B cell (primary cell): Measurements from ENCODE around the gene SDK1. TPM values are rescaled to one million over a fixed set of nuclear protein-coding genes. Genes with fewer than 3 reads are reported as not detected.

Experiments used
- ATAC-seq: fragments of 200-7000 bp; cut with Tn5 transposase; one replicate; pipeline ENCODE4 v1.10.0; 2021; ENCODE audit warnings: low read depth, mild to moderate bottlenecking, moderate number of reproducible peaks, moderate library complexity
- CTCF ChIA-PET: fragments of 350-600 bp; sonication (Branson Sonifier 250); formaldehyde crosslinking; loops from one replicate; lab custom pipeline; 2021; ENCODE audit warnings: antibody characterized with exemption, inconsistent platforms; lab: Charles Lee
- POLR2A ChIA-PET: fragments of 350-600 bp; sonication (Branson Sonifier 250); formaldehyde crosslinking; loops from one replicate; lab custom pipeline; 2021; ENCODE audit warnings: antibody characterized with exemption; lab: Charles Lee
- DNase-seq: peaks from one replicate; pipeline ENCODE4 v3.0.0; 2013
- H2AFZ ChIP-seq: 2 replicates; pipeline ENCODE4 v1.6.1; 2012; ENCODE audit warnings: mild to moderate bottlenecking, low read depth, low read length; ENCODE audit not compliant: insufficient read depth, poor library complexity, severe bottlenecking
- H3K27ac ChIP-seq, 2 donors: 1 replicate in 1 of 2; 2 replicates in 1 of 2; pipeline ENCODE4 v1.5.1; 2012 to 2013; ENCODE audit warnings: low read length in 2 of 2, mild to moderate bottlenecking in 2 of 2, moderate library complexity in 1 of 2
- H3K27me3 ChIP-seq, 4 experiments: fragments of 200-600 bp in 1 of 4; sonication (generic) in 1 of 4; replicated peaks in 1 of 4; 1 replicate in 2 of 4; 2 replicates in 2 of 4; pipeline versions ENCODE4 v1.6.1 to v1.7.0; 2013 to 2016; ENCODE audit warnings: low read length in 3 of 4, mild to moderate bottlenecking in 2 of 4, mixed read lengths in 1 of 4, moderate library complexity in 1 of 4; ENCODE audit not compliant: insufficient read depth in 4 of 4, control insufficient read depth in 3 of 4; ENCODE audit errors: control extremely low read depth in 1 of 4
- H3K36me3 ChIP-seq, 2 experiments: replicated peaks in 1 of 2; 1 replicate in 1 of 2; 2 replicates in 1 of 2; pipeline versions ENCODE4 v1.6.1 to v1.7.1; 2013; ENCODE audit warnings: low read length in 1 of 2; ENCODE audit not compliant: insufficient read depth in 2 of 2, control insufficient read depth in 1 of 2; ENCODE audit errors: control extremely low read depth in 1 of 2, extremely low read depth in 1 of 2
- H3K4me1 ChIP-seq, 2 donors: fragments of 200-600 bp in 1 of 2; sonication (generic) in 1 of 2; 1 replicate in 1 of 2; 2 replicates in 1 of 2; pipeline versions ENCODE4 v1.5.1 to v1.6.1; 2013 to 2017; ENCODE audit warnings: low read length in 2 of 2; ENCODE audit not compliant: control insufficient read depth in 2 of 2, insufficient read depth in 2 of 2
- H3K4me2 ChIP-seq: replicated peaks from 2 replicates; pipeline ENCODE3; 2012; ENCODE audit warnings: mild to moderate bottlenecking, low read depth, low read length; ENCODE audit not compliant: poor library complexity, severe bottlenecking
- H3K4me3 ChIP-seq, 5 experiments: fragments of 200-600 bp in 1 of 5; sonication (generic) in 1 of 5; 1 replicate in 3 of 5; 2 replicates in 2 of 5; pipeline versions ENCODE4 v1.5.1 to v1.7.0; 2011 to 2016; ENCODE audit warnings: low read length in 4 of 5, mild to moderate bottlenecking in 4 of 5, low read depth in 2 of 5, control low read depth in 1 of 5, moderate library complexity in 1 of 5; ENCODE audit not compliant: insufficient read depth in 1 of 5; ENCODE audit errors: control extremely low read depth in 1 of 5, extremely low read depth in 1 of 5
- H3K79me2 ChIP-seq: fragments of 200-600 bp; sonication (generic); one replicate; pipeline ENCODE4 v1.6.0; 2016; ENCODE audit warnings: low read length; ENCODE audit not compliant: control insufficient read depth, insufficient read depth
- H3K9ac ChIP-seq: fragments of 200-600 bp; sonication (generic); 2 replicates; pipeline ENCODE4 v1.6.1; 2017; ENCODE audit warnings: mild to moderate bottlenecking, low read length, moderate library complexity
- H3K9me3 ChIP-seq, 3 donors: one replicate each; pipeline versions ENCODE4 v1.6.1 to v1.7.1; 2013; ENCODE audit warnings: low read length in 2 of 3; ENCODE audit not compliant: control insufficient read depth in 2 of 3, insufficient read depth in 1 of 3; ENCODE audit errors: control extremely low read depth in 1 of 3
- H4K20me1 ChIP-seq: 2 replicates; pipeline ENCODE4 v1.6.0; 2012; ENCODE audit warnings: mild to moderate bottlenecking, low read length; ENCODE audit not compliant: insufficient read depth, control insufficient read depth, poor library complexity, severe bottlenecking
- H3K27ac Mint-ChIP-seq: one replicate; pipeline ENCODE4 v1.8.0; 2021; ENCODE audit warnings: mixed read lengths
- H3K27me3 Mint-ChIP-seq: one replicate; pipeline ENCODE4 v1.8.0; 2021; ENCODE audit warnings: mixed read lengths
- H3K4me1 Mint-ChIP-seq: one replicate; pipeline ENCODE4 v1.8.0; 2021; ENCODE audit warnings: mixed read lengths
- H3K4me3 Mint-ChIP-seq: one replicate; pipeline ENCODE4 v1.8.0; 2021; ENCODE audit warnings: mixed read lengths
- H3K9me3 Mint-ChIP-seq: one replicate; pipeline ENCODE4 v1.8.0; 2022; ENCODE audit warnings: mixed read lengths; ENCODE audit not compliant: insufficient read depth
- CTCF ChIP-seq: fragments of 200-600 bp; IDR thresholded peaks from one replicate; pipeline ENCODE4 v1.8.0; 2022; ENCODE audit warnings: antibody characterized with exemption, mild to moderate bottlenecking
- EZH2 ChIP-seq: IDR thresholded peaks from 2 replicates; pipeline ENCODE4 v1.6.1; 2012; ENCODE audit warnings: borderline replicate concordance, low read depth, mild to moderate bottlenecking, moderate library complexity, low read length; ENCODE audit not compliant: insufficient read depth, poor library complexity, severe bottlenecking
- WGBS: methylation state at CpG from one replicate; pipeline ENCODE4 v1.1.5; 2013; ENCODE audit warnings: missing lambda C conversion rate; ENCODE audit not compliant: insufficient coverage; 5-methylcytosine and 5-hydroxymethylcytosine counted together
- intact Hi-C: fragments of 100-400 bp; cut with micrococcal nuclease; formaldehyde crosslinking; loops from one replicate; pipeline ENCODE4 v1.10.0; 2022
- polyA plus RNA-seq: library from polyadenylated mRNA; depleted of rRNA; stranded (reverse); fragments of >200 nt; gene quantifications from 2 replicates; pipeline ENCODE4 v1.2.3, GENCODE V29; 2012
- total RNA-seq, 2 donors: library from RNA; stranded (reverse); fragments of 120-200 nt in 1 of 2; gene quantifications; 1 replicate in 1 of 2; 2 replicates in 1 of 2; pipeline versions ENCODE4 v1.2.3 to v1.2.4, GENCODE V29; 2013 to 2022

SDK1 gene
- total and polyA plus RNA-seq, 2 donors (not counting 1 experiment from before 2014, with no cell fraction given): 0.73 to 2.0 TPM

- Histone ChIP-seq H2AFZ (no peak overlapping the region), H3K9ac (no peak overlapping the region), H3K4me1 (no peaks in the 10 kb centered on the region), H3K9me3 (peaks cover 0 to 15% (median 0%) of the 10 kb centered on the region in 3 donors), H3K36me3 (no peaks in the 10 kb centered on the region), H3K27ac (no peak overlapping the region), H3K27me3 (no peaks in the 10 kb centered on the region), H3K4me2 (no peak overlapping the region), H3K4me3 (no peak overlapping the region), H3K79me2 (no peaks in the 10 kb centered on the region), H4K20me1 (no peaks in the 10 kb centered on the region)
- no peak for TF ChIP-seq EZH2
- TF ChIP-seq CTCF: no peak
- ATAC-seq (no peak), DNase-seq (no peak)
- no peaks in the 10 kb centered on the region for H3K27me3 Mint-ChIP-seq
- WGBS: 88% methylated on average over 11 of the region's 11 CpGs
- no peaks in the 10 kb centered on the region for H3K9me3 Mint-ChIP-seq
- CTCF ChIA-PET: no interaction called here
- no peak overlapping the region for H3K4me3 Mint-ChIP-seq
- no peaks in the 10 kb centered on the region for H3K4me1 Mint-ChIP-seq
- POLR2A ChIA-PET: no interaction called here
- intact Hi-C loops: no loop called here
- H3K27ac Mint-ChIP-seq: no peak overlapping the region
Observed at GRCh38 chr7:4174451-4174850, 873.4 kb downstream of the SDK1 start.

- ChIA-PET POLR2A (no interaction called here), CTCF (no interaction called here)
- ATAC-seq: no peak
- TF ChIP-seq CTCF: no peak
- no peak for TF ChIP-seq EZH2
- Histone ChIP-seq H2AFZ (no peak overlapping the region), H3K27me3 (no peaks in the 10 kb centered on the region), H3K9ac (no peak overlapping the region), H4K20me1 (no peaks in the 10 kb centered on the region), H3K4me1 (no peaks in the 10 kb centered on the region), H3K9me3 (peaks cover 0 to 19% (median 0%) of the 10 kb centered on the region in 3 donors), H3K4me2 (no peak overlapping the region), H3K79me2 (no peaks in the 10 kb centered on the region), H3K36me3 (no peaks in the 10 kb centered on the region), H3K4me3 (no peak overlapping the region), H3K27ac (no peak overlapping the region)
- Mint-ChIP-seq H3K4me1 (no peaks in the 10 kb centered on the region), H3K27ac (no peak overlapping the region), H3K9me3 (no peaks in the 10 kb centered on the region), H3K4me3 (no peak overlapping the region), H3K27me3 (no peaks in the 10 kb centered on the region)
- intact Hi-C loops: no loop called here
- WGBS: 94% methylated on average over 12 of the region's 18 CpGs
- no peak for DNase-seq
Observed at GRCh38 chr7:4174884-4175283, 873.8 kb downstream of the SDK1 start.
